GM13976 (cell line): Measurements from ENCODE around the gene FCHSD2.
A peak's percentile ranks its signal among the peaks of the same experiment; 100 is the strongest.

Experiments
- DNase-seq: peaks from one replicate; pipeline ENCODE4 v3.0.0; 2012; ENCODE audit warnings: low spot score
- in situ Hi-C: fragments of 300-500 bp; cut with MboI; formaldehyde crosslinking; loops from one replicate; pipeline ENCODE4 v1.12.0; 2022; ENCODE audit warnings: low sequenced_read_pairs, mixed read lengths, inconsistent platforms; ENCODE audit not compliant: unreplicated experiment
- TF ChIP-seq, protein P1 (sequence below): IDR thresholded peaks from 2 replicates; pipeline ENCODE4 v1.5.1; 2012; ENCODE audit warnings: borderline replicate concordance, mild to moderate bottlenecking; ENCODE audit not compliant: insufficient read depth; ENCODE audit errors: extremely low read depth, missing control alignments, control extremely low read depth

Gene FCHSD2

DNA sequence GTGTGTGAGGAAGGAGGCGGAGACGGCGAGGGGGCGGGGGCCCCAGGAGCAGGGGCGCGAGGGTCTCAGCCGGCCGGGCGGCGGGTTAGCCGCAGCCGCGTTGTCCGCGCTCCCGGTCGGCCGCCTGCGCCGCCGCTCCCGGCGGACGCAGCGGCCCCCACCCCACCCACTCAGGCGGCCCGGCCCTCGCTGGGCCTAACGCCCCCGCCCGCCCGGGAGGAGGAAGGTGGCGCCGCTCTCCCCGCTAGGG lies at the start of gene FCHSD2:
FCHSD2 (minus strand) TSS at position 191 of the 250 bp plus-strand sequence. CDS start 441 bp downstream, outside the sequence.
- in situ Hi-C loops: no loop called here
- no peak for DNase-seq
- TF ChIP-seq, protein P1, sequence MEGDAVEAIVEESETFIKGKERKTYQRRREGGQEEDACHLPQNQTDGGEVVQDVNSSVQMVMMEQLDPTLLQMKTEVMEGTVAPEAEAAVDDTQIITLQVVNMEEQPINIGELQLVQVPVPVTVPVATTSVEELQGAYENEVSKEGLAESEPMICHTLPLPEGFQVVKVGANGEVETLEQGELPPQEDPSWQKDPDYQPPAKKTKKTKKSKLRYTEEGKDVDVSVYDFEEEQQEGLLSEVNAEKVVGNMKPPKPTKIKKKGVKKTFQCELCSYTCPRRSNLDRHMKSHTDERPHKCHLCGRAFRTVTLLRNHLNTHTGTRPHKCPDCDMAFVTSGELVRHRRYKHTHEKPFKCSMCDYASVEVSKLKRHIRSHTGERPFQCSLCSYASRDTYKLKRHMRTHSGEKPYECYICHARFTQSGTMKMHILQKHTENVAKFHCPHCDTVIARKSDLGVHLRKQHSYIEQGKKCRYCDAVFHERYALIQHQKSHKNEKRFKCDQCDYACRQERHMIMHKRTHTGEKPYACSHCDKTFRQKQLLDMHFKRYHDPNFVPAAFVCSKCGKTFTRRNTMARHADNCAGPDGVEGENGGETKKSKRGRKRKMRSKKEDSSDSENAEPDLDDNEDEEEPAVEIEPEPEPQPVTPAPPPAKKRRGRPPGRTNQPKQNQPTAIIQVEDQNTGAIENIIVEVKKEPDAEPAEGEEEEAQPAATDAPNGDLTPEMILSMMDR: no peak

DNA sequence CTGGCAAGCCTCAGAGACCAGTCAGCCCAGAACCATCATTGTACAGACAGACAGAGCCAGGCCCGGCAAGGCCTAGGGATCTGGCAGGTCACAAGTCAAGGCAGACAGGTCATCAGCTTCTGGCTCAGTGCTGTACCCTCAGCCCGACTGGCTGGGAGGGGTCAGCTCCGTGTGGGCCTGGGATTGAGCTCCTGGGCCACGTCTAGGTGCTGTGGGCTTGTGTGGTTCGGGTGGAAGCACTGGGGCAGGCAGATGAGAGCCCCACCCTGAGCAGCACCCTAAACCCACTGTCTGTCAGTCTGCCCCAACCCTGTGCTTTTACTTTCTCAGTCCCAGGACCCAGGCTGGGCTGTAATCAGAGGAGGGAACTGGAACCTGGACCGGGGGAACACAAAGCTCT lies 49.0 kb upstream of the FCHSD2 start:
- in situ Hi-C loops: loop anchor here (5.0 kb wide), 1 partner anchor 41 kb away; no protein-coding TSS in a partner anchor
- DNase-seq: no peak
- TF ChIP-seq, protein P1: no peak

DNA sequence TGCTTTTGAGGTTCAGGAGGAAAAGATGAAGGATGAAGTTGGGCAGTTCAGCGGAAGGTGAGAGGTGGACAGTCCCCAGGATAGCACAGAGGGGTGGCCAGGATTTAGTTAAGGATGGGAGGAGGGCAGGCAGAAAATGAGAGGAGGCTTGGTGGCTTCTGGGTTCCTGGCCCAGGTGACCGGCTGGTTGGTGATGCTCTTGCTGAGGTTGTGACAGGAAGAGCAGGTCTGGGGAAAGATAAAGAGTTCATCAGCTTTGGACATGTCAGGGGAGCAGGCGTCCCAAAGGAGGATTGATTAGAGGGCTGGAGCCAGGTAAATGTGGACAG lies 48.4 kb upstream of the FCHSD2 start:
- TF ChIP-seq, protein P1: no peak
- no peak for DNase-seq
- in situ Hi-C loops: loop anchor here (5.0 kb wide), 1 partner anchor 42 kb away; no protein-coding TSS in a partner anchor

DNA sequence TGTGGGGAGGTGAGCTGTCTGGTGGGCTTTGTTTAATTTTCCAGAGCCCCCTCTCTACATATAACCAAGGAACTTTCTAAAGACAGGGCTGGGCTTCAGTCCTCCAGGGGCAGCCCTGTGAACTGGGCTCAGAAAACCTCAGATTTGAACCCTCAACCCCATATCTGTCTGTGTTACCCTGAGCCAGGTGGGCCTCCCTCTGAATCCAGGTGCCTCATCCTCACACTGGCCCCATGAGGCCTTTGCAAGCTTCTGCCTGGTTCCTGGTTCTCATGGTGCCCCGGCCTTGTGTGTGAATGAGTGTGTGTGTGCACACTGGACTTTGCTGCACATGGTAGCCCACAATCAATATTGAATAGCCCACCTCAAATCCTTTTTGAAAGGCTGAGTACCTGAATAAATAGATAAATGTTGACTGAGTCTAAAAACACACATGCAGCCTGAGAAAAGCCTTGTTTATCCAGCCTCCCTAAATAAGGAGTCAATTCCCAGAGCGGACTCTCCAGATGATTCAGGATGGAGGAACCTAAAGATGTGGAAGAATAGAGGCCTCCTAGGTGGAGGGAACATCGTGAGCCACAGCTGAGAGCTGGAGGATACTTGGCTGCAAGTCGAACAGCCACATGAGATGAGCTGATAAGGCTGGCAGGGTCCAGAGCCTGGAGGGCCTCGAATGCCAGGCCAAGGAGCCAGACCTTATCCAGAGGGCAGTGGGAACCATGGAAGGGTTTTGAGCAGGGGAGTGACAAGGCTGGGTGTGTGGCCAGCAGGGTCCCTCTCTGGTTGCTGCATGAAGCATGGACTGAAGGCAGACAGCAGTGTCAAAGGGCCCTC lies 47.8 kb upstream of the FCHSD2 start:
- no peak for DNase-seq
- in situ Hi-C loops: loop anchor here (5.0 kb wide), 1 partner anchor 42 kb away; no protein-coding TSS in a partner anchor
- TF ChIP-seq, protein P1: no peak

DNA sequence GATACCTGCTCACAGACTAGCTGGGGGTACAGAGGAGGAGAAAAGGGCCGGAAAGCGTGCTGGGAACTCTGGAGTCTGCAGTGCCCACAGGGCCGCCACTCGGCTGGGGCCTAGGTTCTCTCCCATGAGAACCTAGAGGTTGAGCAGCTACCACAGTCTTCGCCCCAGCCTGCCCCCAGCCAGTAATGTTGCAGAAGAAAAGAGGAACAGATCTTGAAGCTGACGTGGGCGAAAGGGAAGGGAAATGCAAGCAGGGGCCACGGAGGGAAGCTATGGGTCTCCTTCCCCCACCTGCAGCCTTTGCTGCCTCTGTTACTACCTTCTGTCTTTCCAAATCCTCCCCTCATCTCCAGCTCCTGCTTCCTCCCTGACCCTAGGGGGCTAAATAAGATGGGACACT lies 47.2 kb upstream of the FCHSD2 start:
- TF ChIP-seq, protein P1: no peak
- DNase-seq: peak; percentile 67
- in situ Hi-C loops: no loop called here

DNA sequence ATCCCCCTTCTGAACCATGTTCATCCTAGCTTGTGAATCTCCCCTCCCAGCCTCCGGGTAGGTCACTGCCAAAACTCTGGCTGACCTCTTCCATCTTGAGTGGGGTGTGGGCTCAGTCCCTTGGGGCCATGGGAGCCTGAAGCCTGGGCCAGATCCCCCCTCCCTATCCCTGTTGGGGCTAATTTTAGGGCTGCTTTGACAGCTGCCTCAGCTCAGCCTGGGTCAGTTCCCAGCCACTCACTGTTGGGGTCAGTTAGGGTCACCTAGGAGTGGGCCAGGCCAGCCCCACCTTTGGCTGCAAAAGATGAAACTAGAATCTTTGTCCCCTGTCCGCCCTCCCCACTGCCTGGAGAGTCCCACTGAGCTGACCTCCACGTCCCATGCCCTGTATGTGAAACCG lies 46.2 kb upstream of the FCHSD2 start:
- in situ Hi-C loops: no loop called here
- TF ChIP-seq, protein P1: no peak
- DNase-seq: no peak
